ENCODE results near the gene AGL. TPM values are rescaled to one million over a fixed set of nuclear protein-coding genes. Genes with fewer than 3 reads are reported as not detected.

The AGL gene
- total and polyA plus RNA-seq, 2 of the 13 experiments (the other 11 are each of a cell fraction or from before 2014, with no cell fraction given), result 4.3 to 13.1 TPM

- TF ChIP-seq SNAPC4 (CRISPR knock-in tag; IDR thresholded peaks at IDR 0.05) (peak; percentile 93), ZNF530 (CRISPR knock-in tag; IDR thresholded peaks at IDR 0.05; ENCODE audit: low read depth) (no peak), ZFP41 (CRISPR knock-in tag; IDR thresholded peaks at IDR 0.05; ENCODE audit: borderline replicate concordance) (peak; percentile 95; the same call in 1 of the 2 replicates), ZNF432 (CRISPR knock-in tag; IDR thresholded peaks at IDR 0.05; ENCODE audit: borderline replicate concordance) (no peak), ZNF709 (CRISPR knock-in tag; IDR thresholded peaks at IDR 0.05) (peak; percentile 95), HOXA9 (CRISPR knock-in tag; IDR thresholded peaks at IDR 0.05; ENCODE audit: borderline replicate concordance) (peak; percentile 93), ZSCAN21 (CRISPR knock-in tag; IDR thresholded peaks at IDR 0.05; ENCODE audit: borderline replicate concordance) (peak; percentile 99), ZNF326 (CRISPR knock-in tag; IDR thresholded peaks at IDR 0.05; ENCODE audit: borderline replicate concordance) (0 out of 2 replicates have a peak, but pooled peaks have one; percentile 34), U2AF1 (optimal IDR thresholded peaks at IDR 0.05; ENCODE audit: low read depth, low read length) (peak; percentile 81), ZFP91 (CRISPR knock-in tag; IDR thresholded peaks at IDR 0.05; ENCODE audit: borderline replicate concordance) (peak; percentile 98), ZC3H4 (CRISPR knock-in tag; IDR thresholded peaks at IDR 0.05; ENCODE audit: borderline replicate concordance) (peak; percentile 81; the same call in 1 of the 2 replicates), POGK (CRISPR knock-in tag; conservative IDR thresholded peaks at IDR 0.05) (peak; percentile 99), RFX5 (IDR thresholded peaks at IDR 0.05; ENCODE audit: low read depth, low read length) (no peak), PHF21A (CRISPR knock-in tag; IDR thresholded peaks at IDR 0.05) (peak; percentile 94), RCOR2 (CRISPR knock-in tag; IDR thresholded peaks at IDR 0.05) (0 out of 2 replicates have a peak, but pooled peaks have one; percentile 29), TIGD3 (CRISPR knock-in tag; IDR thresholded peaks at IDR 0.05; ENCODE audit: borderline replicate concordance) (0 out of 2 replicates have a peak, but pooled peaks have one; percentile 65), NPAS2 (CRISPR knock-in tag; IDR thresholded peaks at IDR 0.05; ENCODE audit: borderline replicate concordance) (no peak), ZNF652 (CRISPR knock-in tag; IDR thresholded peaks at IDR 0.05; ENCODE audit: borderline replicate concordance, low read depth) (peak; percentile 43; the same call in 1 of the 2 replicates)
Observed at GRCh38 chr1:99969729-99970621, 119.8 kb downstream of the AGL start, which contains the start of gene SLC35A3 (continued).

Data from HepG2 (cell line).